Measurements from ENCODE around the gene MACROD2. TPM values are rescaled to one million over a fixed set of nuclear protein-coding genes. Genes with fewer than 3 reads are reported as not detected.

The MACROD2 gene
- total RNA-seq, 1 donor from 2014 or later: 3.1 TPM

DNA sequence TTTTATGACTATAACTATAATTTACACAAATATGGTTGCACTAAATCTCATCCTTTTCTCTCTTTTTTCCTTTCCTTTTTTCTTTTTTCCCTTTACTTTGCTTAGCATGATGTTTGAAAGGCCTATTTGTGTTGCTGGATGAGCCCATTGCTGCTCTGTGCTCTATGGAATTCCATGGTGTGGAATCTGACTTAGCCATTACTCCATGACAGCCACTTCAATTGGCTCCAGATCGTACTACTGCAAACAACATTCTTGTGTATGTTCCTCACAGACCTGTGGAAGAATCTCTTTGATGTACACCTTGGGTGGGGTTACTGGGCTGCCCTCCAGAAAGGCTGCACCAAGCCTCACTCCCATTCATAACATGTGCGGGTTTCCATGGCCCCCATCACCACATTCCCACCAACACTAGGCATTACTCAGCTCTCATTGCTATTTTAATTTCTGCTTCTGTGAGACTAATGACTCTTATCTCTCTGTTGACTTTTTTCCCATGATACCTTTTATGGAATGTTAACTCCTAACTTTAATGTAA is 1598.9 kb downstream of the MACROD2 start:
- H3K4me3 ChIP-seq (ENCODE audit: low read length in 3 of 3): no peak overlapping the region
- H3K9ac ChIP-seq (ENCODE audit: low read depth in 1 of 3, low read length in 3 of 3): no peak overlapping the region
- no peaks in the 10 kb centered on the region for H3K27me3 ChIP-seq (ENCODE audit: control insufficient read depth in 3 of 3, insufficient read depth in 3 of 3, low read length in 3 of 3)
- H3K36me3 ChIP-seq (ENCODE audit: control insufficient read depth in 3 of 3, insufficient read depth in 3 of 3, low read length in 3 of 3): no peaks in the 10 kb centered on the region
- no peak overlapping the region for H3K27ac ChIP-seq (ENCODE audit: low read depth, low read length)
- no peaks in the 10 kb centered on the region for H3K9me3 ChIP-seq (ENCODE audit: control insufficient read depth in 3 of 3, low read length in 3 of 3)
- no peaks in the 10 kb centered on the region for H3K4me1 ChIP-seq (ENCODE audit: control insufficient read depth in 3 of 3, insufficient read depth in 3 of 3, low read length in 3 of 3)

GRCh38 chr20:15596220-15596890 is 1601.0 kb downstream of the MACROD2 start:
- no peak overlapping the region for H3K4me3 ChIP-seq (ENCODE audit: low read length in 3 of 3)
- no peaks in the 10 kb centered on the region for H3K9me3 ChIP-seq (ENCODE audit: control insufficient read depth in 3 of 3, low read length in 3 of 3)
- H3K27ac ChIP-seq (ENCODE audit: low read depth, low read length): no peak overlapping the region
- H3K36me3 ChIP-seq (ENCODE audit: control insufficient read depth in 3 of 3, insufficient read depth in 3 of 3, low read length in 3 of 3): no peaks in the 10 kb centered on the region
- no peaks in the 10 kb centered on the region for H3K27me3 ChIP-seq (ENCODE audit: control insufficient read depth in 3 of 3, insufficient read depth in 3 of 3, low read length in 3 of 3)
- no peak overlapping the region for H3K9ac ChIP-seq (ENCODE audit: low read depth in 1 of 3, low read length in 3 of 3)
- no peaks in the 10 kb centered on the region for H3K4me1 ChIP-seq (ENCODE audit: control insufficient read depth in 3 of 3, insufficient read depth in 3 of 3, low read length in 3 of 3)

GRCh38 chr20:15597306-15597705 is 1602.0 kb downstream of the MACROD2 start:
- H3K36me3 ChIP-seq (ENCODE audit: control insufficient read depth in 3 of 3, insufficient read depth in 3 of 3, low read length in 3 of 3): no peaks in the 10 kb centered on the region
- no peak overlapping the region for H3K9ac ChIP-seq (ENCODE audit: low read depth in 1 of 3, low read length in 3 of 3)
- no peaks in the 10 kb centered on the region for H3K27me3 ChIP-seq (ENCODE audit: control insufficient read depth in 3 of 3, insufficient read depth in 3 of 3, low read length in 3 of 3)
- no peaks in the 10 kb centered on the region for H3K9me3 ChIP-seq (ENCODE audit: control insufficient read depth in 3 of 3, low read length in 3 of 3)
- no peaks in the 10 kb centered on the region for H3K4me1 ChIP-seq (ENCODE audit: control insufficient read depth in 3 of 3, insufficient read depth in 3 of 3, low read length in 3 of 3)
- H3K27ac ChIP-seq (ENCODE audit: low read depth, low read length): no peak overlapping the region
- H3K4me3 ChIP-seq (ENCODE audit: low read length in 3 of 3): no peak overlapping the region

- Histone ChIP-seq H3K4me3 (ENCODE audit: low read length in 3 of 3) (no peak overlapping the region), H3K9me3 (ENCODE audit: control insufficient read depth in 3 of 3, low read length in 3 of 3) (no peaks in the 10 kb centered on the region), H3K27ac (ENCODE audit: low read depth, low read length) (no peak overlapping the region), H3K4me1 (ENCODE audit: control insufficient read depth in 3 of 3, insufficient read depth in 3 of 3, low read length in 3 of 3) (no peaks in the 10 kb centered on the region), H3K9ac (ENCODE audit: low read depth in 1 of 3, low read length in 3 of 3) (no peak overlapping the region), H3K27me3 (ENCODE audit: control insufficient read depth in 3 of 3, insufficient read depth in 3 of 3, low read length in 3 of 3) (no peaks in the 10 kb centered on the region), H3K36me3 (ENCODE audit: control insufficient read depth in 3 of 3, insufficient read depth in 3 of 3, low read length in 3 of 3) (no peaks in the 10 kb centered on the region)
These were observed 1604.6 kb downstream of the MACROD2 start for GRCh38 chr20:15599961-15600360.

GRCh38 chr20:15600565-15600964 is 1605.2 kb downstream of the MACROD2 start:
- Histone ChIP-seq H3K27me3 (ENCODE audit: control insufficient read depth in 3 of 3, insufficient read depth in 3 of 3, low read length in 3 of 3) (no peaks in the 10 kb centered on the region), H3K27ac (ENCODE audit: low read depth, low read length) (no peak overlapping the region), H3K9ac (ENCODE audit: low read depth in 1 of 3, low read length in 3 of 3) (no peak overlapping the region), H3K36me3 (ENCODE audit: control insufficient read depth in 3 of 3, insufficient read depth in 3 of 3, low read length in 3 of 3) (no peaks in the 10 kb centered on the region), H3K9me3 (ENCODE audit: control insufficient read depth in 3 of 3, low read length in 3 of 3) (no peaks in the 10 kb centered on the region), H3K4me1 (ENCODE audit: control insufficient read depth in 3 of 3, insufficient read depth in 3 of 3, low read length in 3 of 3) (no peaks in the 10 kb centered on the region), H3K4me3 (ENCODE audit: low read length in 3 of 3) (no peak overlapping the region)

DNA sequence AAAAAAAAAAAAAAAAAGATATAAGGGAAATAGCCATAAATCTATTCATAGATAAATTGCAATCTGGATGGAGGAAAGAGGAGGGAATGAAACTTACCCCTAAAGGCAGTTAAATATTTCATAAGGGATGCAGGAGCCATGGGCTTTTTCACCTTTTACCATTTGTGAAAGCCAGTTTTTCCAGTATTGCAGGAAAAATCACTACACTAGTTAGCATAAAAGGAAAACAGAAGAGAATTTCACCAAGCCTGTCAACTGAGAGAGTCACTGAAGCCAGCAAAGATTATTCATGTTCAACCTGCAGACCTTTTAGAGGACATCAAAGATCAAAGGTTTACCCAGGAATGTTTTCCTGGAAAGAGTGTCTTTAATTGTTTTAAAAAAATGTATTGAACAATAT is 1608.2 kb downstream of the MACROD2 start:
- Histone ChIP-seq H3K36me3 (ENCODE audit: control insufficient read depth in 3 of 3, insufficient read depth in 3 of 3, low read length in 3 of 3) (no peaks in the 10 kb centered on the region), H3K27ac (ENCODE audit: low read depth, low read length) (no peak overlapping the region), H3K9me3 (ENCODE audit: control insufficient read depth in 3 of 3, low read length in 3 of 3) (no peaks in the 10 kb centered on the region), H3K4me1 (ENCODE audit: control insufficient read depth in 3 of 3, insufficient read depth in 3 of 3, low read length in 3 of 3) (no peaks in the 10 kb centered on the region), H3K9ac (ENCODE audit: low read depth in 1 of 3, low read length in 3 of 3) (no peak overlapping the region), H3K4me3 (ENCODE audit: low read length in 3 of 3) (no peak overlapping the region), H3K27me3 (ENCODE audit: control insufficient read depth in 3 of 3, insufficient read depth in 3 of 3, low read length in 3 of 3) (no peaks in the 10 kb centered on the region)

DNA sequence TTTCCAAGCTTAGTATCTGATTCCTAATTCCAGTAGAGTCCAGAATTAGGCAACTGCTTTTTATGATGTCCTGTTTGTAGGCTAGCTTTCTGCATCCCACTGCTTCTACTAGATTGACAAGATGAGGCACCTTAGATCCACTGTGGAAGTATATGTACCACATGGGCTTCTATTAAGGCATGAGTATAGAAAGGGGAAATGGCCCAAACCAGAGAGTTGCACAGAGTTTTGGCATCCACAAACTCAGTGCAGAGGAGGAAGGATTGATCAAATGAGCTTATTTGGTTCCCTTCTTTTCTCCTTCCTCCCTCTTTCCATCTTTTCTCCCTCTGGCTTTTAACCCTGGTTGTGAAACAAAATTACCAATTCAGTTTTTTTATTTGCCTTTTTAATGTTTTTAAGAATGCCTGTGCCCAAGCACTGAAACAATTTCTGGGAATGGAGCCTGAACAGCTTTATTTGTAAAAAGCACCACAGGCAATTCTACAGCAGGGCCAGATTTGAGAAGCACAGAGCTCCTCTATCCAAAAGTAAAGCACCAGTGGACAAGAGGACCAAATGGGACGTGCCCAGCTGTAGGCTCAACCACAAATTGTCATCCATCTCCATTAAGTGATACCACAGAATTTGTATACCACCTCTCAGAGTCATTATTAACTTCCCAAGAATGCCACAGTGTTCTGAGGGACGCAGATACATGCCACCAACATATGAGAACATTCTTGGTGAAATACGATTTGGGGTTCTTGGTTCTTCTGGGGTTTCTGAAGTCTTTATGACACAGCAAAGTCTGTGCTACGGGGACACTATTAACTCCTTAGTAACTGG is 1608.9 kb downstream of the MACROD2 start:
- Histone ChIP-seq H3K4me1 (ENCODE audit: control insufficient read depth in 3 of 3, insufficient read depth in 3 of 3, low read length in 3 of 3) (no peaks in the 10 kb centered on the region), H3K27ac (ENCODE audit: low read depth, low read length) (no peak overlapping the region), H3K4me3 (ENCODE audit: low read length in 3 of 3) (no peak overlapping the region), H3K27me3 (ENCODE audit: control insufficient read depth in 3 of 3, insufficient read depth in 3 of 3, low read length in 3 of 3) (no peaks in the 10 kb centered on the region), H3K36me3 (ENCODE audit: control insufficient read depth in 3 of 3, insufficient read depth in 3 of 3, low read length in 3 of 3) (no peaks in the 10 kb centered on the region), H3K9ac (ENCODE audit: low read depth in 1 of 3, low read length in 3 of 3) (no peak overlapping the region), H3K9me3 (ENCODE audit: control insufficient read depth in 3 of 3, low read length in 3 of 3) (no peaks in the 10 kb centered on the region)

DNA sequence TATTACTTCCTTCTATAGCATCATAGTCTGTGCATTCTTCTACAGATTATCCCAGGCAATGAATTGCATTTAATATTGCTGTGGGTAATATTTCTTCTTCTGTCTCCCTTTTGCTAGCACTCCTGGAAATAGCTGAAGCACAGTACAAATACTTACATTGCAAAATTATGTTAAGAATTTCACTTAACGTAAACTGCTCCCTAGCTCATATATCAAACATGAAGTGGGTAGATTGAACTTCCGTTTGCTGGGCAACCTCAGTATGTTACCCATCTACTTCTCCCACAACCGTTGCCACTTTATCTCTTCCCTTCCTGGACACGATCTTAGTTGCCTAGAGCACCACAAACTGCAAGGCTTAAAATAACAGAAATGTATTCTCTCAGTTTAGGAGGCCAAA is 1614.6 kb downstream of the MACROD2 start:
- Histone ChIP-seq H3K36me3 (ENCODE audit: control insufficient read depth in 3 of 3, insufficient read depth in 3 of 3, low read length in 3 of 3) (no peaks in the 10 kb centered on the region), H3K4me3 (ENCODE audit: low read length in 3 of 3) (no peak overlapping the region), H3K4me1 (ENCODE audit: control insufficient read depth in 3 of 3, insufficient read depth in 3 of 3, low read length in 3 of 3) (no peaks in the 10 kb centered on the region), H3K27me3 (ENCODE audit: control insufficient read depth in 3 of 3, insufficient read depth in 3 of 3, low read length in 3 of 3) (no peaks in the 10 kb centered on the region), H3K9me3 (ENCODE audit: control insufficient read depth in 3 of 3, low read length in 3 of 3) (no peaks in the 10 kb centered on the region), H3K27ac (ENCODE audit: low read depth, low read length) (no peak overlapping the region), H3K9ac (ENCODE audit: low read depth in 1 of 3, low read length in 3 of 3) (no peak overlapping the region)

DNA sequence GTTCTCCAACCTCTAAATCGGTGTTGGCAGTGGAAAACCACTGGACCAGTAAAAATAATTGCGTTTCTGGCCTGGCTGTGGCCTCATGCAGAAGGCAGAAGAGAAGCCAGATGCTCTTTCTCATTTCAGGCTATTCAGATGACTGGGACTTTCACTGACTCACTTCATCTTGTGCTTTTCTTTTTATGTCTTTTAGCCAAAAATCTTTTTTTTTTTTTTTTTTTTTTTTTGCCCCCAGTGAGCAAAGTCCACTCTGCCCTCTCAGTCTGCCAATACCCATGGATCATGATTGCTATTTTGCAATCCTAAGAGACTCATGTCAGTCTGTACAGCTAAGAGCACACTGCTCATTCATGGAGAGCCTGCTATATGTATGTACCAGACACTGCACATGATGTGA is 1615.5 kb downstream of the MACROD2 start:
- Histone ChIP-seq H3K9ac (ENCODE audit: low read depth in 1 of 3, low read length in 3 of 3) (no peak overlapping the region), H3K4me1 (ENCODE audit: control insufficient read depth in 3 of 3, insufficient read depth in 3 of 3, low read length in 3 of 3) (no peaks in the 10 kb centered on the region), H3K27me3 (ENCODE audit: control insufficient read depth in 3 of 3, insufficient read depth in 3 of 3, low read length in 3 of 3) (no peaks in the 10 kb centered on the region), H3K27ac (ENCODE audit: low read depth, low read length) (no peak overlapping the region), H3K36me3 (ENCODE audit: control insufficient read depth in 3 of 3, insufficient read depth in 3 of 3, low read length in 3 of 3) (no peaks in the 10 kb centered on the region), H3K4me3 (ENCODE audit: low read length in 3 of 3) (no peak overlapping the region), H3K9me3 (ENCODE audit: control insufficient read depth in 3 of 3, low read length in 3 of 3) (no peaks in the 10 kb centered on the region)

GRCh38 chr20:15611541-15611940 is 1616.2 kb downstream of the MACROD2 start:
- no peaks in the 10 kb centered on the region for H3K36me3 ChIP-seq (ENCODE audit: control insufficient read depth in 3 of 3, insufficient read depth in 3 of 3, low read length in 3 of 3)
- no peaks in the 10 kb centered on the region for H3K4me1 ChIP-seq (ENCODE audit: control insufficient read depth in 3 of 3, insufficient read depth in 3 of 3, low read length in 3 of 3)

More at GRCh38 chr20:15611541-15611940, 1616.2 kb downstream of the MACROD2 start:
- Histone ChIP-seq H3K27me3 (ENCODE audit: control insufficient read depth in 3 of 3, insufficient read depth in 3 of 3, low read length in 3 of 3) (no peaks in the 10 kb centered on the region), H3K9ac (ENCODE audit: low read depth in 1 of 3, low read length in 3 of 3) (no peak overlapping the region), H3K9me3 (ENCODE audit: control insufficient read depth in 3 of 3, low read length in 3 of 3) (no peaks in the 10 kb centered on the region), H3K4me3 (ENCODE audit: low read length in 3 of 3) (no peak overlapping the region), H3K27ac (ENCODE audit: low read depth, low read length) (no peak overlapping the region)

All from skeletal muscle tissue (tissue), 4 donors.